NCI-H510A treated with DMSO at 0.1 percent for 48 hours (cell line): Measurements from ENCODE around the gene ECE2.

ENCODE experiments used
- DNase-seq: peaks from one replicate; lab custom pipeline; 2025; lab: John Stamatoyannopoulos, UW

ECE2 gene

GRCh38 chr3:184314700-184315542 lies 39.1 kb downstream of the ECE2 start:
- DNase-seq: peak; percentile 33

- no peak for DNase-seq
Measured at GRCh38 chr3:184315543-184315867, 39.7 kb downstream of the ECE2 start.

- DNase-seq: no peak
Measured at GRCh38 chr3:184315871-184316661, 40.2 kb downstream of the ECE2 start.

GRCh38 chr3:184316792-184317191 lies 41.0 kb downstream of the ECE2 start:
- DNase-seq: no peak

- DNase-seq: no peak
Measured at GRCh38 chr3:184317201-184317600, 41.4 kb downstream of the ECE2 start.

- DNase-seq: no peak
Measured at GRCh38 chr3:184320104-184320445, 44.3 kb downstream of the ECE2 start.

- DNase-seq: no peak
Measured at GRCh38 chr3:184321666-184322065, 45.8 kb downstream of the ECE2 start.

- DNase-seq: no peak
Measured at GRCh38 chr3:184322731-184323487, 47.1 kb downstream of the ECE2 start.

- no peak for DNase-seq
Measured at GRCh38 chr3:184323696-184324095, 47.9 kb downstream of the ECE2 start.

- no peak for DNase-seq
Measured at GRCh38 chr3:184325269-184325668, 49.4 kb downstream of the ECE2 start.

- no peak for DNase-seq
Measured at GRCh38 chr3:184325715-184326369, 50.0 kb downstream of the ECE2 start.

GRCh38 chr3:184327171-184327570 lies 51.3 kb downstream of the ECE2 start:
- no peak for DNase-seq

GRCh38 chr3:184328516-184328915 lies 52.7 kb downstream of the ECE2 start:
- no peak for DNase-seq

- DNase-seq: no peak
Measured at GRCh38 chr3:184332370-184333090, 56.7 kb downstream of the ECE2 start.

GRCh38 chr3:184333190-184333589 lies 57.4 kb downstream of the ECE2 start:
- DNase-seq: no peak

GRCh38 chr3:184333700-184334099 lies 57.9 kb downstream of the ECE2 start:
- DNase-seq: no peak

GRCh38 chr3:184334470-184335158 lies 58.8 kb downstream of the ECE2 start:
- DNase-seq: no peak

GRCh38 chr3:184335291-184335660 lies 59.5 kb downstream of the ECE2 start:
- DNase-seq: no peak

GRCh38 chr3:184335661-184336546 lies 60.1 kb downstream of the ECE2 start:
- peak; percentile 81 for DNase-seq
